NCI-H2196 treated with DMSO at 0.1 percent for 48 hours (cell line): ENCODE data around the gene PTPRM.

Experiments used
- DNase-seq: peaks from one replicate; lab custom pipeline; 2025; ENCODE audit not compliant: unreplicated experiment; lab: John Stamatoyannopoulos, UW

PTPRM gene

DNA sequence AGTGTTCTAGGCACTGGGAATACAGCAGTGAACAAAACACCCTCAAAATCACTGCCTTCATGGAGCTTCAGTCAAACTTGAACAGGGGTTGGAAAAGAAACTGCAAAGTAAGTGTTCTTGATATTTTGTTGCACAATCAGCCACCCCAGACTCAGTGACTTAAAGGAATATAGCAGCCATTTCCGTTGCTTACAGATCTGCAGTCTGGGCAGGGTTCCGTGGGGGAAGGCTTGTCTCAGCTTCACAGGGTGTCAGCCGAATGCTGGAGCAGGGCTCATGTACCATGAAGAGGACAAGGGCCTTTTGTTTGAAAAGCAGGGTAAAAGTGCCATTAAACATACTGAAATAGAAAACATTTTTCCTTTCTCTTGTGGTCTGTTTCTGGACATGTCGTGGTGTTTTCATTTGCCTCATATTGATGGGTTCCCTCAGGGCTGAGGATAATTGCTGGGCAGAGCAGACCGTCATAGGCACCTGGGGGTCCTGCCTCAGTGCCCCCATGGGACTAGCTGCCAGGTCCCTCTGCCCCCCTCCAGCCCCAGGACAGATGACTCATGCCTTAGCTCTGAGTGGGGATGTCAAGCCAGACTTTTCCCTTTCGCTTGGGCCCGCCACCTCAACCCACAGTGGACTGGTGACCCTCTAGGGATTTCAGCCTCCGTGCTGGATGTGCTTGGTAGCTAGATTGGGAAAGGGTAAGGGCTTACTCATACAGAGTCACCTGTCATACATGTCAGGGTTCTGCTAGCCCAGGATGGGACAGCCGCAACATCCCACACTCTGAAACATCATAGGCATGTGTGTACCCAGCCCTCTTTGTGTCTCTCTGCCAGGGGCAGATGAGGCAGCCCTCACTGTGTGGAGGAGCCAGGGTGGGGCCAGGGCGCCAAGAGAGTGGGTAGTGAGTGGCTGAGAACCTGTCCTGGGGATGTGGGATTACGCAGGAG is 96.5 kb downstream of the PTPRM start:
- DNase-seq: no peak

DNA sequence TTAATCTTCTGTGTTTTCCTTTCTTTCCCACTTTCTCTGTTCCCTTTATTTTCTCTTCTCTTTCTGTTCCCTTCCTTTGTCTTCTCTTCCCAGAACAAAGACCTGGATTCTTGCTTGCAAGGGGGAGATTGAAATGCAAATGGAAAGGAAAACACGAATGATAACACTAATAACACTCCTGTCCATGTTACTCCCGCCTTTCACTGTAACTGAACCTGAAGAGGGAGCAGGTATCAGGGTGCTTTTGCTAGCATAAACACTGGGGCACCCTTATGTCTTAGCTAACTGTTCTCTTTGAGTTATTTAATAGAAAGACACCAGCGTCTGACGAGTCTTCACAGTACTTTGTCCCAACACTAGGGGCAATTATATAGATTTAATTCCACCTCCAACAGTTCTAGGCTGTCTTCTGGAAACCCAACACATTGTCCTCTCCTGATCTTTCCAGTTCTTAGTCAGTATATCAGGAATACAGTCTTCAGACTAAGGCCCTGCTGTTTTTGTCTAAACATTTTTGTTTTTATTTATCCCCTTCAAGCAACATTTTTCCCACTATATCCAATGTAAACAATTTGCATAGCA is 99.2 kb downstream of the PTPRM start:
- no peak for DNase-seq

DNA sequence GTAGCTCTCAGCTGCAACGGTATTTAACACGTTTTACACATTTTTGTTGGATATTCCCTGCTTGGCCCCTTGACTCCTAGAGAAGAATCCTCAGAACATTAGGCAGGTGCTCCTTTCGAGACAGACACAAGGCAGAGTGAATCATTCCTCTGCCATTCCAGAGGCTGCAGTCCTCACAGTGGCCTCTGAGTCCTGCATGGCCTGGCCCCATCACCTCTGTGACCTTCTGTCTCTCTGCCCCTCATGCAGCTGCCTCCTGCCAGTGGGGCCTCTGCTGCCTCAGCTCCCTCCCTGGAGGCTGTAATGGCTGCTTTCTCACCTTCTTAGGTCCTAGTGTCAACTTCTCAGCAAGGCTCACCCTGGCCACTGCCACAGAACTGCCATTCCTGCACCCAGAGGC is 101.3 kb downstream of the PTPRM start:
- DNase-seq: no peak

DNA sequence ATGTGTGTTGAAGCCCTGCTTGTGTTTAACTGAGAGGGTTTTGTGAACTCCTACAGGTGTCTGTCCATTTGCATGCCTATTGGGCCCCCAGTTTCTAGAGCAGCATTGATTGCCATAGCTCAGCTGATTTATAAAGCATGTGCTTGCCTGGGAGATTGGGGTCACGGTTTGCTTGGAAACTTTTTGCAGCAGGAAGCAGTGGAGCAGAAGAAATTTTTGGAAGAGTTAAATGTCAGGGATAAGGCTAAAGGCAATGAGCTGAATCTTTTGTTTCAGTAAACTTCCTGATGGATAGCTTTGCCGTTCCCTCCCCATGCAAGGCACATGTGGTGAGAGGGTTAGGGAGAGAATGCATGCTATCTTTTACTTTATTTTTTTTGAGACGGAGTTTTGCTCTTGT is 102.2 kb downstream of the PTPRM start:
- no peak for DNase-seq

DNA sequence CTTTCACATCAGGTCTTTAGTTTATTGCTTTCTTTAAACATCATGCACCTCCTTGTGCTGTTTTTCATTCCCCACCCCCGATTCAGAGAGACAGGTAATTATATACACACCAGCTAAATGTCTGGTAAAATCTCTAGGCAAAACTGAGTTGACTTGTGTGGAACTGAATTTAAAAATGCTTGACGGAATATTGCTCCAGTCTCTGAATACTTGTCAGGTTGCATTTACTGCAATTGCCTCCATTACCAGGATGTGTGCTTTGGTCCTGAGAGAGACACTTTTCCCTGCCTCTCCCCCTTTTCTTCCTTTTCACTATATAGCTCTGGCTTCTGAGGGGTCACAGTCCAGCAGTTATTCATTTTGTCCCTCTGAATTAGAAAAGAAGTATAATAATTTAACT is 104.0 kb downstream of the PTPRM start:
- DNase-seq: no peak

DNA sequence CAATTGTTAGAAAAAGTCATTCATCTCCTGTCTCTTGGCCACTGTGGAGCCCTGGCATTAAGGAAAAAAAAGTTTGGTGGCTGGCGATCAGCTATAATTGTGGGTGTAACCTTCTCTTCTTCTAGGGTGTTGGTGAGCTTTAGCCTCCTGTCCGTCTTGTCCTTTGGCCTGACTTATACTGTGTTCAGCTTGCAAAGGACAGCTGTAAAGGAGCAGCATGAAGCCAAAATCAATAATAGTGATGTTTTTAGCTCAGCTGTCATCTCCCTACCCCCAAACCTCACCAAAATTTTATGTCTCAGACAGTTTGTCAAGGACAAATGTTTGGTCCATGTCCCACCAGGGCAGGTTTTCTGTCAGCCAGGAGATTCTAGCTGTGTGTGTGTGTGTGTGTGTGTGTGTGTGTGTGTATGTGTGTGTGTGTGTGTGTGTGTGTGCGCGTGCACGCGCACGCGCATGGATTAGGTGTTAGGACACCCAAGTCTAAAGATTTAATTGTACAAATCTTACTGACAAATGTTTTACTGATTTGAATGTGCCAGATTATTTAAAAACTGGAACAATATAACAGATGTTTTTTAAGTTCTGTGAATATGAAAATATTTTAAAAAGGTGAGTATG is 109.2 kb downstream of the PTPRM start:
- DNase-seq: no peak

DNA sequence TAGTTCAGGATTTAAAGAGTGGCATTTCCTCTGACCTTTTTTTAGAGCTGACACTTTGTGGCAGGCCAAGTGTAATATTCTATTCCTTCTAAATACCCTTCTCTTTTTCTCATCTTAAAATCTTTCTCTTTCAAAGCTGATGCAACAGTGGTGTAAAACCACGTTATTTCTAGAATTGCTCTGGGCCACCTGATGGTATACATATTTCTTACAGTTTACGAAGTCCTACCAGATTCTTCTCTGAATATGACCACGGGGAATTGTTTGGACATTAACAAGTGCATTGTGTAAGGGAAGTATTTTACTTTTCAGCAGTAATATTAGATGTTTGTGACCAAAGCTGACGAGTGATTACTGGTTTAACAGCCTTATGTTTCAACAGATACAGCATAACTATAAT is 109.9 kb downstream of the PTPRM start:
- DNase-seq: no peak

DNA sequence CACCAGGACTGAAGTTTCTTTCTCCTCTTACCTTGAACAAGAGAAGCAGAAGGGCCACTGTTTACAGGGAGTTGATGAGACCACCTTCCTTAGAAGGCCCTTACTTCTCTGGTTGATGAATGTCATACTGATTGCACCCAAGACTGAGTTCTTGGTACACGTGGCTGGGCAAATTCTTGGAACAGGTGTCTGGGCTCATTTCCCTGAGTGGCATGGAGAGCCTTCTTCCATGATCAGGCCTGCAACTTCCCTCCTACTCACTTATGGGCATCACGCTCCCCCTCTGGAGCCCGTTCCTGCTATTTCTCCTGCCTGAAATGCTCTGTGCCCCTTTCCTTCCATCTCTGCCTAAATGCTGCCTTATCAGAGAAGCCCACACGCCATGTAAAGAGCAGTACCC is 110.3 kb downstream of the PTPRM start:
- DNase-seq: no peak

DNA sequence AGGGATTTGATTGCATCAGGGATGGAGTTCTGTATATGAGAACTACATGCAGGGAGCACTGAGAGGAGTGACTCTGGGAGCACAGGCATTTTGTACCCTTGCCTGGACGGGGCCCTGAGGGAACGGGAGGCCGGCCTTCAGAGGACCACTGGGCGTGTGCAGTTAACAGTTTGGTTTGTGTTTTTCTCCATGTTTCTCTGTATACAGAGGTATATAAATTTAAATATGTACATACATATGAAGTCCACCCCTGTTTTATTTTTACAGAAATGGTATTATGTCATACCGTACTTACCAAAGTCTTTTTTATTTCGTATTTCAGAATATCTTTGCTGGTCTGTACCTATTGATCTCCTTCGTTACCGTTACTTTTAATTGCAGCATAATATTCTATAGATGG is 111.3 kb downstream of the PTPRM start:
- no peak for DNase-seq

DNA sequence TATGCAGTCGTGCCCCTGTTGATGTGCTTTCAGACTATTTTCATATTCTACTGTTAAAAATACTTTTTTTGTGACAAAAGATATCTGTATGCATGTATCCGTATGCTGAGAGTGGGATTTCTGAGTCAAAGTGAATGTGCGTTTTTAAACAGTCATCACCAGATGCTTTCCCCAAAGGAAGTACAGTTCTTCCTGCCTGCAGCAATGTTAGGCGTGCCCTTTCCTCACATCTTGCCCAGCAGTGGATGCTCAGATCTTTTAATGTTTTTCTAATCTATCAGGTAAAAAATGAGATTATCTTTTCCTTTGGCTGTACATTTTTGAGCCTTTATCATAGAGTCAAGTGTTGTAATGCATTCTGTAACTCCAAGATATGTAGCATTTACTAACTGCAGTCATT is 111.7 kb downstream of the PTPRM start:
- no peak for DNase-seq

DNA sequence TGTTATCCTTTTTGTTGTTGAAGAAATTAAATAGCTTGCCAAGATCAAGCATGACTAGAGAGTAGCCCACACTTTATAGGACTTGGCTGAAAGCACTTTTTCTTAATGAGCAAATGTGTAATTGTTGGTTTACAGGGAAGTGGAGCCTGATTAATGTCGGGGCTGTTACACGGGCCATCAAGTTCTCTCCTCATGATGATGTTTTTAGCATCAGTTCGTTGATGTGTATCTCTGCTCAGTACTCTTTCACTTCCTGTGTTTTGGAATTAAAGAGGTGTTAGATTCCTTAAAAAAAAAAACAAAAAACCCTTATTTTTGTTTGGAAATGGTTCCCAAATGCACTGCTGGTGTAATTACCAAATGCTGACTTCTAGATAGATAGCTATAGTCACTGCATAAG is 114.2 kb downstream of the PTPRM start:
- DNase-seq: no peak

DNA sequence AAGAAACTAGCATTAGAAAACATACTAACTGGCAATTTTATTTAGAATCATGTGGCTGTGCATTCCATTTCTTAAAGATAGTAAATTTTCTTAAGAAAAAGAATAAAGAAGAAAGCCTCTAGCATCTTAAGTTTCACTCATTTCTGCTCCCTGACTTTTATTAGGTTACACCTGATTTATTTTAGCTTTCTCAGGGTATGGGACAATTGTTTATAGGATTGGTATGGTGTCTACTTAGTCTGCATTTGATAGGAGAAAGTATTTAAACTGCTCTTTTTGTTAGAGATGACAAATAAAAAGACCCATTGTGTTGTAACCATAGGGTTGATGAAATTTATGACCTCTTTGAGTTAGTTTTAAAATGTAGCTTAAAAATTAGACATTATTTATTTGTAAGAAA is 115.2 kb downstream of the PTPRM start:
- no peak for DNase-seq

DNA sequence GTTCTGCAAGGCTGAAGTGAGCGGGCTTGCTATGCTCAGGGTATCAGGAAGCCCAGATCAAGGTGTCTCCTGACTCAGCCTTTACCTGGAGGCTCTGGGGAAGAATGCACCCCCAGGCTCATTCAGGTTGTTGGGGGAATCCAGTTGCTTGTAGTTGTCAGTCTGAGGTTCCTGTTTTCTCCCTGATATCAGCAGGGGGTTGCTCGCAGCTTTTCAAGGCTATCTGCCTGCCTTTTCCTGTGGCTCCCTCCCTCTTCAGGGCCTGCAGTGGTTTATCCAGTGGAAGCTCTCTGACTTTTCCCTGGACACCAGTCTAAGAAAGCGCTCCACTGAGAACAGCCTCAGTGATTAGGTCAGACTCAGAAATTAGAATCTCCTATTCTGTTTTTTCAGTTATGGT is 116.6 kb downstream of the PTPRM start:
- no peak for DNase-seq

DNA sequence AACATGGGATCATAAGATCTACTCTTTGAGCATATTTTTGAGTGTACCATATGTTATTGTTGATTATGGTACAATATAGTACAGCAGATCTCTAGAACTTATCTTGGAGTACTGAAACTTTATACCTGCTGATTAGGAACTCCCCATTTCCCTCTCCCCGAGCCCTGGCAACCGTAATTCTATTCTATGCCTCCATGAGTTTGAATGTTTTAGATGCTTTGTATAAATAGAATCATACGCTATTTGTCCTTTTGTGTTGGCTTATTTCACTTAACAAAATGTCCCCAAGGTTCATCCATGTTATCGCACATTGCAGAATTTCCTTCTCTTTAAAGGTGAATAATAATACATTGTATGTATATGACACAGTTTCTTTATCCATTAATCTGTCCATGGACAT is 117.2 kb downstream of the PTPRM start:
- DNase-seq: no peak

DNA sequence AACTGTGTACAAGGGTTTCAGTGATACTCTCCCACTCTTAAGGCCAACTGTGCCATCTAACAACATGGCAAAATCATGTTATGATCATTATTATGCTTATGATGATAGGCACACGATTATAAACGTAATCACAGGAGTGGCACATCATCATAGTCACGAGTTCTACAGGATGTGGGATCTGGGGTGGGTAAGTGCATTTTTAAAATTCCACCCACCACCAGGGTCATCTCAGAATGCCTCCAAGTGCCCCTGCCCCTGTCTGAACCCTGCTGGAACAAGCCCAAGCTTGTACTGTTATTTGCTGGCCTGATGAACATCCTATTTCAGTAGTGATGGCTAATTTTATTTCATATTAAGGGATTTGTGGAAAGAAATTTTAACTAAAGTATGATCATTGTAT is 117.8 kb downstream of the PTPRM start:
- DNase-seq: no peak

DNA sequence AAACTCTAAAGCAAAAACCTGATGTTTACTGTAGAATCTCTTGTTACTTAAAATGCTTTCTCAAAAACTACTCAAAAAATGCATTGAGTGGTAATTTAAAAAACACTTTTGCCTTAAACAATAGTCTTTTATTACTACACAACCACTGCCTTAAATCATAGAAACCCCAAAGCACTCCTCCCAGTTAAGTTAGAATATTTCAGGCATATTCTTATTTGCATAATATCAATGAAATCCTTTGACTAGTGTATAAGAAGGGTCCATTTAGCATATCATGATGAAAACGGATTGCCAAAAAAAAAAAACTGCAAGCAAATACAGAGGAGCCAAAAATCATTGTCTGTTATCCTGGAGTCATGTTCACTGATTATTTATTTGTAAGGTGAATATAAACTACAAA is 119.2 kb downstream of the PTPRM start:
- DNase-seq: no peak

DNA sequence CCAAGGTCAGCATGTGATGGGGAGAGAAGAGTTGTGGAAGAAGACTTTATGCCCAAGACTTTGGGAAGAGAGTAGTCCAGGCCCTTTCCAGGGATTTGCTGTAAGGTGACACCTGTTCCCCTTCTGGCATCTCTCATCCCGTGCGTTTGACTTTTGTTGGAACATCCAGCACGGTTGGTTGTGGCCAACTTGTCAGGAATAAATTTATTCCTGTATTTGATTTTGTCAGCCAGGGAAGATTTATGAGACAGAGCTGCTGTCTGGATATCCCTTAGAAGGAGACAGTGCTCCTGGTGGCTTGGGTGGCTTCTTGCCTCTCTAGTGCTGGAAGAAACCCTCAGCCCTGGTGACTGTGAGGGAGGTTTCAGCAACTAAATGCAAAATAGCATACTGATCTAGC is 121.5 kb downstream of the PTPRM start:
- DNase-seq: no peak

DNA sequence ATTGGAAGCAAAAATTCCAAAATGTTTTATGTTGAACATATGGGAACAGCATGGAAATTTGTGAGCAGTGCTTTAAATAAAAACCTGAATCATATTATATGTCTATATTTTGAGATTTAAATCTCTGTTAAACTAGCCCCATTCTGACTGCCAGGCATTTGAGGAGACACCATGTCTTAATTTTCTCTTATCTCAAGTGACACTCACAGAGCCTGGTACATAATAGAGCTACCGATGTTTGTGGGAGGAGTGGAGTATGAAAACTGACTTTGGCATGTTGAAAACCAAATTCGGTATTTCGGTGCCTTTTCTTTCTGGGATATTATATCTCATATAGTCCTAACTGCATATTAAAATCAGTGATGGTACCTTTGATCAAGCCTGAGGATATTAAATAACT is 124.1 kb downstream of the PTPRM start:
- no peak for DNase-seq

DNA sequence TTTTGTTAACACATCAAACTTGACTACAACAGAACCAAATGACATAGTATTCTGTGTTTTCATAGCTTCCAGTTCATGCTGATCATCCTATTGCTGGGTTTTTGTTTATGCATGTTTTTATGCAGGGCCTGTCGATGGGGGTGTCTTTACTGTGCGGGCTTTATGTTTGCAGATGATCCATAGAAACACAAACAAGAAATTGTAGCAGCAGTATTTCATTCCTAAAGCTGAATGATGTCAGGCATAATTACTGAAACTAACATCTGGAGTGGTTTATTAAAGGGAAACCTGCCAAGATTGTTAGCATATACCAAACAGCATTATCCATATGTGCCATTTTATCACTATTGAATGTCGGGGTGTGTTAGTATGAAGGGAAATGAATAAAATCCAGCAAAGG is 129.7 kb downstream of the PTPRM start:
- DNase-seq: no peak

DNA sequence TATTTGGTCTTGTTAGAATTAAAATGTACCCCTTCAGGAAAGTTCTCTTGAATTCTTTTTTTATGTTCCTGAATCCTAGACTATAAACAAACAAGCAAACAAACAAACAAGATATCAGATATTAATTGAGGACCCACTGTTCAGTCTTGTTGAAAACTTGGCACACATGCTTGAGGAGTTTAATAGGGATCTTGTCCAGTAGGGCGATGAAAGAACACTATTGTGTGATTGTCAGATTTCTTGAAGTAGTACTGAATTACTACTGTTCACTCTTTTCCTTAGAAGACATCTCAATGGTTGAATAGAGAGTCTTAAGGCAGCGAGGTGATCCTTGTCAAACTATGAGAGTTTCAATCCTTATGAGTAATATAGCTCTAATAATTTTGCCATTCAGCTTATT is 130.2 kb downstream of the PTPRM start:
- DNase-seq: no peak

DNA sequence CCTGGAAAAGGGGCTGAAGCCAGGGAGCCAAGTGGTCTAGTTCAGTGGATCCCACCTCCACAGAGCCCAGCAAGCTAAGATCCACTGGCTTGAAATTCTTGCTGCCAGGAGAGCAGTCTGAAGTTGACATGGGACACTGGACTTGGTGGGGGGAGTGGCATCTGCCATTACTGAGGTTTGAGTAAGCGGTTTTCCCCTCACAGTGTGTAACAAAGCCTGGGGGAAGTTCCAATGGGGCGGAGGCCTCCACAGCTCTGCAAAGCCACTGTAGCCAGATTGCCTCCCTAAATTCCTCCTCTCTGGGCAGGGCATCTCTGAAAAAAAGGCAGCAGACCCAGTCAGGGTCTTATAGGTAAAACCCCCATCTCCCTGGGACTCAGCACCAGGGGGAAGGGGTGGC is 144.4 kb downstream of the PTPRM start:
- no peak for DNase-seq

DNA sequence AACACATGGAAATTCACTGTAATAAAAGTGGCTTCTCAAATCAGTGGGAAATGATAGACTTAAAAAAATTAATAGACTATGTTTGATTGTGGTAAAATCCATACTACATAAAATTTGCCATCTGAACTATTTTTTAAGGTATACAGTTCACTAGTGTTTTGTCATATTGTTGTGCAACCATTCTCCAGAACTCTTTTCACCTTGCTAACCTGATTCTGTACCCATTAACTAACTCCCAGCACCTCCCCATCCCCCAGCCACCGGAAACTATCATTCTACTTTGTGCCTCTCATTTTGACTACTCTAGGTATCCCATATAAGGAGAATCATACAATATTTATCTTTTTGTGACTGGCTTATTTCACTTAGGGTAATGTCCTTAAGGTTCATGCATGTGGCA is 153.3 kb downstream of the PTPRM start:
- DNase-seq: no peak
